GM18498 (cell line): Measurements from ENCODE around the gene TXNRD1.
"Not testable (repeated sequence)": the region's sequence is repeated elsewhere in the genome, so short reads cannot be mapped to it uniquely, and the experiment has no call there.

Experiments used
- ATAC-seq: cut with Tn5 transposase; IDR thresholded peaks from one replicate; pipeline ENCODE4 v1.9.1; 2021; ENCODE audit warnings: mild to moderate bottlenecking, moderate library complexity; ENCODE audit not compliant: unreplicated experiment

The TXNRD1 gene

GRCh38 chr12:104190641-104191176 lies 24.9 kb upstream of the TXNRD1 start:
- ATAC-seq = no peak

- no peak for ATAC-seq
Measured at GRCh38 chr12:104197264-104197663, 18.3 kb upstream of the TXNRD1 start.

GRCh38 chr12:104199964-104200363 lies 15.6 kb upstream of the TXNRD1 start:
- no peak for ATAC-seq

- peak; percentile 48 for ATAC-seq
Measured at GRCh38 chr12:104201238-104202001, 14.2 kb upstream of the TXNRD1 start.

- ATAC-seq = no peak
Measured at GRCh38 chr12:104204690-104205480, 10.7 kb upstream of the TXNRD1 start.

- ATAC-seq = no peak
Measured at GRCh38 chr12:104207416-104208205, 8.0 kb upstream of the TXNRD1 start.

- ATAC-seq = no peak
Measured at GRCh38 chr12:104212516-104212915, 3.1 kb upstream of the TXNRD1 start.

- no peak for ATAC-seq
Measured at GRCh38 chr12:104213952-104214351, 1.6 kb upstream of the TXNRD1 start.

GRCh38 chr12:104216521-104216924 lies 944 bp downstream of the TXNRD1 start:
- no peak for ATAC-seq

GRCh38 chr12:104218506-104218905 lies 2.9 kb downstream of the TXNRD1 start:
- ATAC-seq = not testable (repeated sequence)

GRCh38 chr12:104218935-104219334 lies 3.4 kb downstream of the TXNRD1 start:
- ATAC-seq = no peak

- no peak for ATAC-seq
Measured at GRCh38 chr12:104219361-104219892, 3.8 kb downstream of the TXNRD1 start.

- no peak for ATAC-seq
Measured at GRCh38 chr12:104219908-104220404, 4.4 kb downstream of the TXNRD1 start.

GRCh38 chr12:104220931-104221330 lies 5.4 kb downstream of the TXNRD1 start:
- no peak for ATAC-seq

- no peak for ATAC-seq
Measured at GRCh38 chr12:104222976-104223375, 7.4 kb downstream of the TXNRD1 start.

GRCh38 chr12:104223712-104224111 lies 8.1 kb downstream of the TXNRD1 start:
- ATAC-seq = no peak

- ATAC-seq = no peak
Measured at GRCh38 chr12:104226672-104227071, 11.1 kb downstream of the TXNRD1 start.

GRCh38 chr12:104230304-104231095 lies 14.9 kb downstream of the TXNRD1 start:
- no peak for ATAC-seq

GRCh38 chr12:104232609-104233280 lies 17.2 kb downstream of the TXNRD1 start:
- ATAC-seq = no peak
